HG03432 (cell line): ENCODE measurements around the gene LIPI.
A peak's percentile ranks its signal among the peaks of the same experiment; 100 is the strongest.
"Not testable (repeated sequence)": the region's sequence is repeated elsewhere in the genome, so short reads cannot be mapped to it uniquely, and the experiment has no call there.

ENCODE experiments used
- ATAC-seq: cut with Tn5 transposase; IDR thresholded peaks from one replicate; pipeline ENCODE4 v1.9.1; 2021; ENCODE audit warnings: mild to moderate bottlenecking, moderate library complexity; ENCODE audit not compliant: unreplicated experiment

LIPI gene

GRCh38 chr21:14210738-14211137, at the start of gene LIPI:
Gene LIPI (minus strand): TSS chr21:14210955. CDS start chr21:14210845, 110 bp downstream.
- no peak for ATAC-seq

- no peak for ATAC-seq
Observed at GRCh38 chr21:14260174-14260764, 49.5 kb upstream of the LIPI start.

- ATAC-seq: peak; percentile 66
Observed at GRCh38 chr21:14259747-14260146, 49.0 kb upstream of the LIPI start.

- no peak for ATAC-seq
Observed at GRCh38 chr21:14251336-14251735, 40.6 kb upstream of the LIPI start.

- no peak for ATAC-seq
Observed at GRCh38 chr21:14245711-14246110, 35.0 kb upstream of the LIPI start.

GRCh38 chr21:14244911-14245310, 34.2 kb upstream of the LIPI start:
- ATAC-seq: no peak

GRCh38 chr21:14243874-14244273, 33.1 kb upstream of the LIPI start:
- ATAC-seq: no peak

GRCh38 chr21:14243461-14243860, 32.7 kb upstream of the LIPI start:
- no peak for ATAC-seq

GRCh38 chr21:14241297-14241696, 30.5 kb upstream of the LIPI start:
- ATAC-seq: no peak

- no peak for ATAC-seq
Observed at GRCh38 chr21:14239281-14239680, 28.5 kb upstream of the LIPI start.

GRCh38 chr21:14236180-14236579, 25.4 kb upstream of the LIPI start:
- ATAC-seq: no peak

- ATAC-seq: no peak
Observed at GRCh38 chr21:14235101-14235500, 24.3 kb upstream of the LIPI start.

GRCh38 chr21:14229399-14229798, 18.6 kb upstream of the LIPI start:
- no peak for ATAC-seq

- no peak for ATAC-seq
Observed at GRCh38 chr21:14223365-14223764, 12.6 kb upstream of the LIPI start.

GRCh38 chr21:14215971-14216641, 5.4 kb upstream of the LIPI start, which contains the start of gene RBM11:
Gene RBM11 (plus strand): TSS chr21:14216157. CDS start chr21:14216187, 30 bp downstream.
- peak; percentile 98 for ATAC-seq

- no peak for ATAC-seq
Observed at GRCh38 chr21:14213164-14213563, 2.4 kb upstream of the LIPI start.

- no peak for ATAC-seq
Observed at GRCh38 chr21:14206222-14206621, 4.5 kb downstream of the LIPI start.

GRCh38 chr21:14166463-14167223, 44.1 kb downstream of the LIPI start:
- not testable (repeated sequence) for ATAC-seq

GRCh38 chr21:14143999-14144398, 66.8 kb downstream of the LIPI start:
- ATAC-seq: no peak

- ATAC-seq: no peak
Observed at GRCh38 chr21:14124266-14124665, 86.5 kb downstream of the LIPI start.

- ATAC-seq: no peak
Observed at GRCh38 chr21:14121719-14122118, 89.0 kb downstream of the LIPI start.
